Activated T-cell treated with anti-CD3 and anti-CD28 coated beads, Interleukin-2, amount 50 U/mL, for 1 hour (primary cell): ENCODE measurements around the gene SMIM20.
"Not testable (repeated sequence)": the region's sequence is repeated elsewhere in the genome, so short reads cannot be mapped to it uniquely, and the experiment has no call there.

Experiments
- DNase-seq: peaks from one replicate; pipeline ENCODE4 v3.0.0-alpha.2; 2020

The SMIM20 gene

DNA sequence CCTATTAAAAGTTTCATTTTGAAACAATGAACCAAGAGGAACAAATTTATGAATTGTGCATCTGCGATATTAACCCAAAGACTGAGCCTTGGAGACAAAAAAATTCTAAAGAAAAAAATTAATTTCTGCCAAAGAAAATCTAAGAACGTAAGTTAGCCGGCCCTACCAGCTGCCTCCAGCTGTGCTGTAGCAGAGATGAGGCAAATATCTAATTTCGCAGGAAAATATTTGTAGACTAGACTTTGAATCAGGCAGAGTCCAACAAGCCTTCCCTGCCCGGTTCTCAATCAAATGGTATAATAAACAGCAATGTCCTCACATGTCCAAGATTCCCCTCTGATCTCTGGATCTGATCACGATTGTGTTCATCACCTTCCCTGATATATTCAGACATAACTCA is 21.2 kb upstream of the SMIM20 start:
- DNase-seq = no peak

- no peak for DNase-seq
Measured at GRCh38 chr4:25896776-25897539, 17.1 kb upstream of the SMIM20 start.

DNA sequence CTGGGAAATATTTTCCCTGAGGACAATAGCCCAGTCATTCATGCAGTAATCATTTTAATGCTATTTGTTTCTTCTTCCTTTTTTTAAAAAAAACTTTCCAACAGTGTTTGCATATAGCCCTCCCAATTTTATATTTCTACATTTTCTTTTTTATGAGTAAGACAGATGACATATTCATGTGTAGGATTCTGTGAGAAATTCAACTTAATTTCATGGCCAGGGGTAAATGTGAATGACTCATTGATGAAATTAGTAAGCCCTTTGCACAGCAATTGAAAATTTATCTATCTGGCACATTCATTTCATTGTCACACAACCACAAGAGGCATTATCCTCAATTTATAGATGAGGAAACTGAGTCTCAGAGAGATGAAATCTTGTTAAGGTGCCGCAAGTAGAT is 13.7 kb upstream of the SMIM20 start:
- DNase-seq = no peak

- no peak for DNase-seq
Measured at GRCh38 chr4:25901030-25901430, 13.0 kb upstream of the SMIM20 start.

DNA sequence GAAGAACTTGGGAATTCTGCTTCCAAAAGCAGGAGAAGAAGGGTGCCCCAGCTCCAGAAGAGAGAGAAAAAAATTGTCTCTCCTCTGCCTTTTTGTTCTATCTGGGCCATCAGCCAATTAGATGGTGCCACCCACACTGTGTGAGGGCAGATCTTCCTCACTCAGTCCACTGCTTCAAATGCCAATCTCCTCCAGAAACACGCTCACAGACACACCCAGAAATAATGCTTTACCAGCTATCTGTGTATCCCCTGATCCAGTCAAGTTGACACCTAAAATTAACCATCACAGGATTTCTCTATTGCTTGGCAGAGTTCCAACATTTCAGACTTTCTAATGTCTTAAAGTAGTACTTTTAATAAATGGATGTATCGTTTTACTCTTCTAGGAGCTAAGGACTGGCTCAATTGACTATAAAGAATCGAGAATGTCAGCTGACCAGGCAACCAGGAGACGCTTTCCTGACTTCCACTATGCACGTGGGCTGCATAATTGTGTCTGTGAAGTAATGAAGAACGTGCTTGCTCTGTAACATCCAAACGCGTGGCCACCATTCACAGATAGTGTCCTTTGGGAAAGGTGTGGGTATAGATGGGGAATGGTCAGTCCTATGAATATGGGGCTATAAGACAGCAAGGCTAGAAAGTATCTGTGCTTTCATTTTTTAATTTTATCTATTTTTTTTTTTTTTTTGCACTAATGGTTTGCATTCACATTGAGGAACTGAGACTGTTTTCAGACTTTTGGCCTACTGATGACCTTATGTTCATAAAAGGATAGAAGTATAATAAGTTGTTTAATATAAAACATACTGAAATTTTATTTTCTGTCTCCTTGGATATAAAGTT is 9.9 kb upstream of the SMIM20 start:
- no peak for DNase-seq

DNA sequence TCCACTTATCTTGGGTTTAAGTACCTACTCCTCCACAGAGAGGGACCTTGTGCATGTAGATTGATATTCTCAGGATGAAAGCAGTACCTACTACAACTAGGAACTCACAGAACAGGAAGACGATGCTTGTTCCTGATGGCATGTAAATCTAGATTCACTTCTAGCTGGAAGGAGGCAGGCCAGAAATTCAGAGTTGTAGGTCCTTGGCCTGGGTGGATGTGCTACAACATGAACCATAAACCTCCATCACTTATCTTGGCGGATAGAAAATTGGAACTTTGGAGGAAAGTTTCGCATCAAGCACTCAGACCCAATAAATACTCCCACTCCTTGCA is 9.3 kb upstream of the SMIM20 start:
- no peak for DNase-seq

- DNase-seq = no peak
Measured at GRCh38 chr4:25905371-25905770, 8.6 kb upstream of the SMIM20 start.

GRCh38 chr4:25906113-25906512 is 7.9 kb upstream of the SMIM20 start:
- not testable (repeated sequence) for DNase-seq

GRCh38 chr4:25908491-25908901 is 5.5 kb upstream of the SMIM20 start:
- DNase-seq = no peak

GRCh38 chr4:25911356-25911755 is 2.7 kb upstream of the SMIM20 start:
- DNase-seq = no peak

DNA sequence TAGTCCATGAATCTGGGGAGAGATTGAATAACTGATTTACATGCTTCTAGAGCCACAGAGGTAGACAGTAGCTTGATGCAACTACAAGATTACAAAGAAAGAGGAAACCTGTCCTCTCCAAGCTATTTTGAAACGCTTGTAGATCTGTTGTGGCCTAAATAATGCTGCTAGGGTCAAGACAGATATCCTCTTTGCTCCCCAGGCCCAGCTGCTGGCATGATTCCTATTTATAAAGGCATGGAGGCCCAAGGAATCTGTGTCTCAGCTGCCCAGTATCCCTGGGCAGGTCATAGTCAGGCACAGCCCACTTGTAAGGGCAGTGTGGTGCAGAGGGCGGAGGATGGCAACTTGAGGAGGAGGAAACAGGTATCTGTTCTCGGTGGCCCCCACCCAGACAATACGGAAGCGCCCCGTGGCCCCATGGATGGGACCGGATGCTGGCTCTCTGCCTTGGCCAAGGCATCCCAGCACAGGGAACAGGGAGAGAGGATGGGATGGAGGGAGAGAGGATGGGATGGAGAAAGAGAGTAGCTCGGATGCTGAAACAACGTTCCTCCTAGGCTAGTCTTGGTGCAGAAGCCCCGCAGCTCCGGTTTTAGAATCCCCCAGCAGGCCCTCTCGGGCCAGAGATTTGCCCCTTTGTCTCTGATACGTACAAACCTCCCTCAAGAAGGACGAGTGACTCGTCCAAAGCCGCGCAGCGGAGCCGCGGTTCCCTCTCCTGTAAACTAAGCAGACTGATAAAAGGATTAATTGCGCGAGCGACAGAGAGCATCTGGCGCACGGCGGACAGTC is 767 bp upstream of the SMIM20 start:
- DNase-seq = no peak

DNA sequence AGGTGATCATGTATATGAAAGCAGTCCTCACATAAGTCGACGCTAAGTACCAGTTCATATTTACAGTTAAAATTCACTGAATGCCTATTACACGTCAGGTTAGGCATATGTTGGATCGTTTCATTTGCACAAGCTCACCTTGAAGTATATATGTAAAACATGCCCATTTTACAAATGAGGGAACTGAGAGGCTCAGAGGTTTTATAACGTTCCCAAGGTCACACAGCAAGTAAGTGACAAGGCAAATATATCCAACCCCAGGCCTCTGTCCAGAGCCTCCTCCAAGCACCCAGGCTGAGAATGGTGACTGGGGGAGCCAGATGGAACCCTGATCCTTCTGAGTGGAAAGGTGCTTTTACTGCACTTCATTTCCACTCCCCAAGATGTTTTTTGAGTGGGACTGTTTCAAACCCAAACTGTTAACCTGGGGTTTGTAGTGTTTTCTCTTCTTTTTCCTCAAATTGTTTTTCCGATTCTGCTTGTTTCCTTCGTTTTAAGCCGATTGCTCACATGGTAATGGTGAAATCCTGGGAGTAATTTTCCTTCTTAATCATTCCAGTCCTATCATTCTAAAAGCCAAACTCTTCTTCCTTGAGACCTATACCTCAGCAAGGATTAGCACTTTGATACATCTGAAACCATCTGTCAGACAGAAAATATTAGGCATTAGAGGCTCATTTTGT is 791 bp downstream of the SMIM20 start:
- DNase-seq = no peak

DNA sequence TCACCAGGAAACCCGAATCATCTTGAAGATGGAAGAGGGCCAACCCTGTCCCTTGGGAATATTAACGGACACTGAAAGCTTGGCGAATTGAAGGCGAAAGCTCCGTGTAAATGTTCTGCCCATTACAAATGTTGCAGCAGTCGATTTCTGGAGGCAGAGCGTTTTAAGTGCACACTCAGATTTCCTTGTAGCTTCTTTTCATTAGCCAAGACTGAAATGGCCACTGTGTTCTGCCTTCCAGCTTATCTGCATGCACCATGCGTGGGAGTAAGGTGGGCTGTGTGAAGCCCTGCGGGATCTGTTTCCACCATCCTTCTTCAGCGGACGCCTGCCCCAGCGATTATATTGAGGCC is 1.3 kb downstream of the SMIM20 start:
- DNase-seq = no peak

DNA sequence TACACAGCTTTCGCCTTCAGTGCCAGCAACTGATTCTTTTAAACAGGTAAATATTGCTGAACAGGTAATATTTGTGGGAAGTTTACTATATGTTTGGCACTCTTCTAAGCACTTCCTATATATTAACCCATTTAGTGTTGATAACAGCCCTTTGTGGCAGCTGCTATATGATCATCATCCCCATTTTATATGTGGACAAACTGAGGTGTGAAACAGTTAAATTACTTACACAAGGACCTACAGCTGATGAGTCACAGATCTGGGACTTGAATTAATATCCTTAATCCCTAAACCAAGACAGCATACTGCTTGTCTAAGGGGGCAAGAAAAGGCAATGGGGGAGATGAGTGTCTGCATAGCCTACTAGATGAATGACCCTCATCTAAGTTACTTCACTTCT is 2.9 kb downstream of the SMIM20 start:
- no peak for DNase-seq

DNA sequence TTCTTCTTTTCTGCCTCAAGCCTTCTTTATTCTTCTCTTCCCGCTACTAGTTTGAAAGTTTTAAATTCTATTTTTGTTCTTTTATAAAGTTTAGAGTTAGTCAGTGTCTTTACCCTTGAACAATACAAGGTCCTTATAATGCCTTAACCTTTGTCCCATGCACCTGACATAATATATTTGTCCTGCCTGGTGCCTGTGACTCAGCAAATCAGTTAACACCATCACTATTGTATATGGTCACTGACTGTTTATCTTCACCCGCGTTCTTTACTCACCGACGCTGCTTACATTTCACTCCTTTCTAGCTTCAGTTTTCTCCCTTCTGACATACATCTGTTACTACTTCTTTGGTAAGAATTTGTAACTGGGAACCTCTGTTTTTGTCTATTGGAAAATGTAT is 5.7 kb downstream of the SMIM20 start:
- DNase-seq = no peak

DNA sequence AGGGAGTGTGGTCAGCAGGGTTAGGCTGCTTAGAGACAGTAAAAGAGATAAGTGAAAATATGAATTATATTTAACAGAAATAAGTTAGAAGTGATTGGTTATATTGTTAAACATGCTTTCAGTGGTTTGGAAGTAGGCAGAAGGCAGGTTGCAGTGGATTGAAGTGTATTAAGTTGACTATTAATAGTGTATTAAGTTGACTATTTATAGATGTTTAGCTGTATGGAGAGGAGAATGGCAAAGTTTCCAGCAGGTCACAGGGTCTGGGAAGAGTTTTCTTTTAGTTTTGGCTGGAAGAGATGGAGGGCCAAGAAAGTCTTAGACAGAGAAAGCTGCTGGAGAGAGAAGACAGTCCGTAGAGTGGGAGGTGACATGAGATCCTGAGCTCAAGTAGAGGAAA is 7.9 kb downstream of the SMIM20 start:
- no peak for DNase-seq

DNA sequence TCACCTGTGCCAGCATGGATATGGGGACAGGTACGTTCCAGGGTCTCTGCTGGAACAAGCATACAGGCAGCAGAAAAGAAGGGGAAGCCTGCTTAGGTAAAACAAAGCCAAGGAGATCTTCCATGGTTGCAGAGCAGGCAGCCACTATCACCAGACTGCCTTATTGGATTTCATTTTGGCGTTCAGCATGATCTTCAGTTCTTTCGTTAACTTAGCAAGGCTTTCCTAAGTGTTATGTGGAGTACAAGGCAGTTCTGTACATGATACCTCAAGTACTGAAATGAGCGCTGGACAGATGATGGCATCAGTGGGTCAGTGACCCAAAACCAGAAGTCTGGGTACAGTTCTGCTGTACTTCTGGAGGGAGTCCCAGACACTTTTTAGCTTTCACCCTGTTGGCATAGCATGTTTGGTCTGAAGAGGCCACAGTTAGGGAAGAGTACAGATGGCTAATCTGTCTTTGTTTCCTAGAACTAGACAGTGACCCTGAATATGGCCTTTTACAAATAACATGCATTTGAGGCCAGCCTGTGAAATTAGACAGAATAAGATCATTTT is 8.9 kb downstream of the SMIM20 start:
- DNase-seq = no peak

DNA sequence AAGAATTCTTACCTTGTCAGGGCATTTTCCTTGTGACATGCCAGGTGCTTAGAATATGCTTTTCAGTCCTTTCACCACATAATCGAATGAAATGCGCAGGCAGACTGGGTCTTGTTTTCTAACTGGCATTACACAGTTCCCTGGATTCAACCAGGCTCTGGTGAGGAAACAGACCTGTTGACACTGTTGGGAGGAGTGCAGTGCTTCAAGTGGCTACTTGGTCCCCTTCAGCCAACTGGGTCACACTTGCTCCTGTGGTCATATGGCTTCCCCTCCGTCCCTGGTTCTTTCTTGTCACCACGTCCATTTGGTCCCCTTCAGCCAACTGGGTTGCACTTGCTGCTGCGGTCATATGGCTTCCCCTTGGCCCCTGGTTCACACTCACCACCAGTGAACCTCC is 9.7 kb downstream of the SMIM20 start:
- DNase-seq = no peak

GRCh38 chr4:25925486-25926201 is 11.6 kb downstream of the SMIM20 start:
- DNase-seq = no peak

GRCh38 chr4:25926462-25926861 is 12.4 kb downstream of the SMIM20 start:
- no peak for DNase-seq

DNA sequence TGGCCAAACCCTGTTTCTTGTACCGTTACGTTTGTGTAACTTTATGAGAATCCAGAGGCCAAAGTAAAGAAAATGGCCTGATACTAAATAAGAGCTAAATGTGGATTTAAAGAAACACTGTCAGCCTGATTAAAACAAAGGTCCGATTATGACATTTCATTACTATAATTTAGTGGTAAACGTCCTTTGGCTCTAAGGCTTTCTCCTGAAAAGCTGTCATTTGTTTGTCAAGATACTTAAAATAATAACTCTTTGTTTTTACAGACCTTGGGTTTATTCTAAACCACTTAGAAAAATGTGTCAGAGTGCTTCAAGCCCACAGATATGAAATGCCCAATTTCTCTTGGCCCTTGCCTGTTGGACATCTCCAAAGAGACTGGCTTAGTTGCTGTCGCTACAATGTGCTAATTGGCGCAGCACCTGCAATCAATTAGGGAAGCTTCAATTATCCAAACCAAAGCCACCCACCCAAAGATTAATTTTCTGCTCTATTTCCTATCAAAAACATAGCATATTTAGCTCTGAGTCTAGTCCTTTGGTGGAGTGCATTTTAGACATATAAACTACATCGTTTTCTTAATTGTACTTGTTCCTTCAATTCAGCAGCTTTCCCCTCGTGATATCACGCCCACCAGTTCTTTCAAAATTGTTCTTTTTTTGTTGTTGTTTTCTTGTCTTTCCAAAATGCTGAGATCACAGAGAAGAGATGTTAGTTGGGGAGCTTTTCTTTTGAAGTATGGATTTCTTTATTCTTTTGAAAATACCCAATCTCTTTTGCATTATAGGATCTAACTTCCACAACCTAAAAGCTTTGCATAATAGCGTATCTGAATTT is 13.6 kb downstream of the SMIM20 start:
- DNase-seq = no peak
